Type B pancreatic cell (in vitro differentiated cells): ENCODE results near the gene TBC1D25. TPM values are rescaled to one million over a fixed set of nuclear protein-coding genes. Genes with fewer than 3 reads are reported as not detected.

Experiments used
- DNase-seq: peaks from one replicate; pipeline ENCODE4 v3.0.0; 2021; ENCODE audit warnings: mixed read lengths; ENCODE audit not compliant: unreplicated experiment; ENCODE audit errors: extremely low spot score
- H3K27ac Mint-ChIP-seq: 2 replicates; pipeline ENCODE4 v1.8.0; 2021; ENCODE audit warnings: mild to moderate bottlenecking, mixed read lengths
- H3K27me3 Mint-ChIP-seq: 2 replicates; pipeline ENCODE4 v1.8.0; 2021; ENCODE audit warnings: mixed read lengths
- H3K36me3 Mint-ChIP-seq: 2 replicates; pipeline ENCODE4 v1.8.0; 2021; ENCODE audit warnings: mixed read lengths
- H3K4me1 Mint-ChIP-seq: one replicate; pipeline ENCODE4 v1.8.0; 2021; ENCODE audit warnings: mixed read lengths; ENCODE audit not compliant: unreplicated experiment
- H3K4me3 Mint-ChIP-seq: 2 replicates; pipeline ENCODE4 v1.8.0; 2021; ENCODE audit warnings: mild to moderate bottlenecking, mixed read lengths
- H3K9me3 Mint-ChIP-seq: 2 replicates; pipeline ENCODE4 v1.8.0; 2021; ENCODE audit warnings: mixed read lengths
- total RNA-seq: library from RNA; stranded (reverse); gene quantifications from 2 replicates; pipeline ENCODE4 v1.2.1, GENCODE V29; 2021; ENCODE audit warnings: low replicate concordance
- TF ChIP-seq, protein P1 (sequence below): fragments of 200-600 bp; sonication (generic); conservative IDR thresholded peaks from 2 replicates; pipeline ENCODE4 v1.5.0; 2021; ENCODE audit warnings: antibody characterized with exemption, mild to moderate bottlenecking

TBC1D25 gene
- total RNA-seq, 1 donor from 2014 or later, result 10.6 TPM

DNA sequence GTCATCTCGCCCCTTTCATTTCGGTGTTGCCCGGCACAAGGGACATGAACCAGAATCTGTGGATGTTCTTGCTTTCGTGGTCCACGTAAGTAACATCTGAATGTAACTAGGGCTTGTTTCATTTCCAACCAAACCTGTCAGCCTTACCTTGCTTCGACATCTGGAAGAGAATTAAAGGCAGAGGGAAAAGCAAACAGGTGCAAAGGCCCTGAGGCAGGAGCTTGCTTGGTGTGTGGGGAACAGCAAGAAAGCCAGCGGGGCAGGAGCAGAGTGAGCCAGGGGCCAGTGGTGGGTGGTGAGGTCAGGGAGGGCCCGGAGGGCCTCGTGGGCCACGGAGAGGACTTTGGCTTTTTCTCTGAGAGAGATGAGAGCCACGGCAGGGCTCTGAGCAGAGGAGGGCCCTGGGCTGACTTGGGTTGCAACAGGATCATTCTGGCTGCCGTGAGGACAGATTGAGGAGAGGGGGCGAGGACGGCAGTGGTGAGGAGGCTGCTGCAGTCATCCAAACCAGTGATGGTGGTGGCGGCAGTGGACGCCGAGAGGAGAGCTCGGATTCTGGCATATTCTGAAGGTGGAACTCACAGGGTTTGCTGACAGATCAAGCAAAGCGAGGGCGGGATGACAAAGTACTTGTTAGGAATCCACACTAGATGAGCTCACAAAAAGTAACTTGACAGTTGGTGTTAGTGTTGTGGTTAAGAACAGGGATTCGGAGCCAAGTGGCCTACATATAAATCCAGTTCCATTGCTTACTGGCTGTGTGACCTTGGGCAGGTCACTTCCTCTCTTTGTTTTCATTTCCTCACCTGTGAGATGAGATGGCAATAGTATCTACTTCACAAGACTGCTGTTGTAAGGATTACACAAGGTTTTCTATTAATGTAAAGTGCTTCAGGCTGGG lies 50.9 kb downstream of the TBC1D25 start:
- H3K36me3 Mint-ChIP-seq, result no peaks in the 10 kb centered on the region
- TF ChIP-seq, protein P1, sequence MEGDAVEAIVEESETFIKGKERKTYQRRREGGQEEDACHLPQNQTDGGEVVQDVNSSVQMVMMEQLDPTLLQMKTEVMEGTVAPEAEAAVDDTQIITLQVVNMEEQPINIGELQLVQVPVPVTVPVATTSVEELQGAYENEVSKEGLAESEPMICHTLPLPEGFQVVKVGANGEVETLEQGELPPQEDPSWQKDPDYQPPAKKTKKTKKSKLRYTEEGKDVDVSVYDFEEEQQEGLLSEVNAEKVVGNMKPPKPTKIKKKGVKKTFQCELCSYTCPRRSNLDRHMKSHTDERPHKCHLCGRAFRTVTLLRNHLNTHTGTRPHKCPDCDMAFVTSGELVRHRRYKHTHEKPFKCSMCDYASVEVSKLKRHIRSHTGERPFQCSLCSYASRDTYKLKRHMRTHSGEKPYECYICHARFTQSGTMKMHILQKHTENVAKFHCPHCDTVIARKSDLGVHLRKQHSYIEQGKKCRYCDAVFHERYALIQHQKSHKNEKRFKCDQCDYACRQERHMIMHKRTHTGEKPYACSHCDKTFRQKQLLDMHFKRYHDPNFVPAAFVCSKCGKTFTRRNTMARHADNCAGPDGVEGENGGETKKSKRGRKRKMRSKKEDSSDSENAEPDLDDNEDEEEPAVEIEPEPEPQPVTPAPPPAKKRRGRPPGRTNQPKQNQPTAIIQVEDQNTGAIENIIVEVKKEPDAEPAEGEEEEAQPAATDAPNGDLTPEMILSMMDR, result no peak
- no peaks in the 10 kb centered on the region for H3K4me1 Mint-ChIP-seq
- H3K4me3 Mint-ChIP-seq, result no peak overlapping the region
- H3K27me3 Mint-ChIP-seq, result no peaks in the 10 kb centered on the region
- H3K9me3 Mint-ChIP-seq, result no peaks in the 10 kb centered on the region
- H3K27ac Mint-ChIP-seq, result no peak overlapping the region
- no peak for DNase-seq

DNA sequence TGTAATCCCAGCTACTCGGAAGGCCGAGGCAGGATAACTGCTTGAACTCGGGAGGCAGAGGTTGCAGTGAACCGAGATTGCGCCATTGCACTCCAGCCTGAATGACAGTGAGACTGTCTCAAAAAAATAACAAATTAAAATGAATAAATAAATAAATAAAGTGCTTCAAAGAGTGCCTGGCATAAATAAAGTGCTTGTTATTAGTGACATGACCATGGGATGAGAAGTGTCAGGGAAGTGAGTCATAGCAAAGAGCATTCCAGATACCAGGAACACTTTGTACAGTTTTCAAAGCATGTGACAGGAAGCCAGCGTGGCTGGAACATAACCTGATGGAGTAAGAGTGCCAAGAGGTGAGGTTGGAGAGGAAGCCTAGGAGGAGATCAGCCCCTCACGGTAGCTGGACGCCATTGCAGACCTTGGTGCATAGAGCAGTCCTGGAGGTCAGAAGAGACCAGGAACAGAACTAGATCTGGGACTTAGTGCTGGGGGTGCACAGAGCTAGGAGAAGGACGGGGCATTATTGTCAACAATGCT lies 51.8 kb downstream of the TBC1D25 start:
- no peaks in the 10 kb centered on the region for H3K9me3 Mint-ChIP-seq
- no peak overlapping the region for H3K27ac Mint-ChIP-seq
- H3K4me1 Mint-ChIP-seq, result no peaks in the 10 kb centered on the region
- no peak for DNase-seq
- TF ChIP-seq, protein P1, result no peak
- no peaks in the 10 kb centered on the region for H3K27me3 Mint-ChIP-seq
- H3K4me3 Mint-ChIP-seq, result no peak overlapping the region
- H3K36me3 Mint-ChIP-seq, result no peaks in the 10 kb centered on the region

DNA sequence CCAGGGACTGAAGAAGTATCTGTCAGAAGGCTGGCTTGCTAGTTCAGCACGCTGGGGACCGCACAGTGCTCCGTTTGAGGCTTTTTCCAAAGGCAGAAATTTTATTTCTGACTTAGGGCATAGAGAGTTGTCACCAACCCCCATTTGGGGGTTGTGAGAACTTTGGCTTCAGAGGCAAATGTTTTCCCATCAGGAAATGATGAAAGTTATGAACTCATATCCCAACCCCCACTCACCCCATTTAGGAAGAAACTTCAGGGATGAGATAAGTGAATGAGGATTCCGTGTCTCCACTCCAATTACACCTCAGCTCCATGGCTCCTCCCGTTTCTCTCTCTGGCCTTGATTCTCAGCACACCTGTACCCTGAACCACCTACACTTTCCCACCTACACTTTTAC lies 53.5 kb downstream of the TBC1D25 start:
- DNase-seq, result no peak
- Mint-ChIP-seq H3K27ac (no peak overlapping the region), H3K4me3 (no peak overlapping the region), H3K36me3 (peaks cover 7% of the 10 kb centered on the region), H3K27me3 (no peaks in the 10 kb centered on the region), H3K4me1 (peaks cover 5% of the 10 kb centered on the region), H3K9me3 (peaks cover 4% of the 10 kb centered on the region)
- TF ChIP-seq, protein P1, result no peak

DNA sequence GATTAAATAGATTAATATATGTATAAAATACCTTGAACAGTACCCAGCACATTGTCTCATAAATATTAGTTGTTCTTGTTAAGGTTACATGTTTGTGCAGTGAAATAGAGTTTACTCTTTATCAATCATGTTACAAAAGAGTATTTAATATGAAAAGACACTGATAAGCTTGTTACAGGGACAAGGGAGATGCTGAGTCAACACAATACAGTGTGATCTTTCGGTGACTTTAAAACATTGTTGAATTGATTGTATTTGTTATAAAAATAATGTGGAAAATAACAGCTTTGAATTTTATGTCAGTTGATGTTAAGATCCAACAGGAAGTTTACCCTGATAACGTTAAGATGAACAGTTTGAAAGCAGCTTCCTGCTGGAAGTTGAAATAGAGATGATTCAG lies 56.4 kb downstream of the TBC1D25 start:
- Mint-ChIP-seq H3K27ac (no peak overlapping the region), H3K27me3 (no peaks in the 10 kb centered on the region), H3K36me3 (peaks cover 9% of the 10 kb centered on the region)

DNA sequence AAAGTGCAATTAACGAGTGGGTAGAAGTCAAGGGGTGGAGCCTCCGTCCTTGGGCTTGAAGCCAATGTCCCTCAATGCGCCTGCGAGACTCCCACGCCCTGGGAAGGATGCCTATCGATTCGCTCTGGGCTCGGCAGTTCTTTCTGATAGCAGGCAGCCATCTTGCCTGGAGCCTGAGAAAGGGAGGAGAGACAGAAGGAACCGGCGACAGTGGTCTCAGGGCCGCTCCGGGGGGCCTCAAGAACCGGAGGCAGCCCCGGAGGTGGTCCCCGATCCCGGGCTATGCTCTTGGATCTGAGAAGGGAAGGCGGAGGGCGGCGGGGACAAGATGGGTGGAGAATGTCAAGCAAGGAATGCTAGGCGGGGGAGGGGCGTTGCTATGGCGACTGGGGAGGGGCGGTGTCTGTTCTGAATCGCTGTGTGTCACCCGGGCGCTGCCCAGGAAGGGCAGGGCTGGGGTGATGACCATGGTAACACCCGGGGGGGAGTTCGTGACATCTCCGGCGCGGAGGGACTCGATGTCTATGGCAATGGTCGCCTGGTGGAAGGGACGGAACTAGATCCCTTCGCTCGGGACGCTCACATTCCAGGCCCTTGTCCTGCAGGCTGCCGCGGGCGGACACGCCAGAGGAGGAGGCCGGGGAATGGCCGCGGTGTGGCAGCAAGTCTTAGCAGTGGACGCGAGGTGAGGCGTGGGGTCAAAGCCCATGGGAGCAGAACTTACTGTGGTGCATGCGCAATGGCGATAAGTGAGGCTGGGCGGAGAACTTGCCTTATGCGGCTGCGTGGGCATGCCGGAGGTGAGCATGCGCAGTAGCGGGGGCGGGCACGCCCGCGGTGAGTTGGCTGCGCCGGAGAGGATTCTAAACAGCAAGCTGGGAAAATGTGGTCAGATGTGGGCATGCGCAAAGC lies 58.1 kb downstream of the TBC1D25 start, which contains the start of gene WDR13:
TSS of gene WDR13 (plus strand) at position 140 of the 912 bp plus-strand sequence. CDS start at position 645, 505 bp downstream.
- Mint-ChIP-seq H3K27me3 (no peaks in the 10 kb centered on the region), H3K9me3 (peaks cover 4% of the 10 kb centered on the region), H3K4me1 (peaks cover 10% of the 10 kb centered on the region), H3K36me3 (peaks cover 9% of the 10 kb centered on the region), H3K4me3 (peak within 1 kb of the TSS; percentile 98), H3K27ac (peak within 1 kb of the TSS; percentile 100)
- TF ChIP-seq, protein P1, result no peak
- DNase-seq, result peak; percentile 92

More for the DNA sequence above, 56.4 kb downstream of the TBC1D25 start:
- H3K4me1 Mint-ChIP-seq, result peaks cover 10% of the 10 kb centered on the region
- no peak for DNase-seq
- no peak overlapping the region for H3K4me3 Mint-ChIP-seq
- peaks cover 4% of the 10 kb centered on the region for H3K9me3 Mint-ChIP-seq
- TF ChIP-seq, protein P1, result no peak
